HepG2 (cell line): ENCODE measurements around the gene FBXO28. TPM values are rescaled to one million over a fixed set of nuclear protein-coding genes. Genes with fewer than 3 reads are reported as not detected.

Experiments used
- ATAC-seq: fragments of 200-7000 bp; cut with Tn5 transposase; 3 replicates; pipeline ENCODE4 v1.9.1; 2020; ENCODE audit warnings: mild to moderate bottlenecking, moderate library complexity
- BruUV-seq: library from RNA; stranded (reverse); fragments of 400-500 nt; replicated peaks from 2 replicates; lab custom pipeline; 2021; lab: Mats Ljungman, UMichigan
- CTCF ChIA-PET: fragments of 300-600 bp; formaldehyde crosslinking; extraction: SDS; loops from one replicate; lab custom pipeline; 2021; ENCODE audit warnings: low total read pairs, inconsistent platforms, low intra/inter-chr PET ratio; lab: Yijun Ruan, JAX
- POLR2A ChIA-PET: fragments of 350-600 bp; sonication (Branson Sonifier 250); formaldehyde crosslinking; loops from one replicate; lab custom pipeline; 2020; ENCODE audit warnings: antibody characterized with exemption, inconsistent platforms; lab: Yijun Ruan, JAX
- DNase-seq: peaks from one replicate; pipeline ENCODE4 v3.0.0-alpha.2; 2015; ENCODE audit warnings: low spot score
- FAIRE-seq: peaks from 3 replicates; lab custom pipeline; 2011; peaks lifted over from hg19 to GRCh38; lab: Jason Lieb, UNC
- H2AFZ ChIP-seq: one replicate; pipeline ENCODE4 v1.6.1; 2011; ENCODE audit warnings: low read length, inconsistent platforms
- H3K27ac ChIP-seq: fragments of 300-600 bp; 3 replicates; pipeline ENCODE4 v1.8.0; 2011; ENCODE audit warnings: mixed run types, mild to moderate bottlenecking, mixed read lengths, low read length, inconsistent platforms; ENCODE audit not compliant: insufficient read depth; ENCODE audit errors: extremely low read length
- H3K27me3 ChIP-seq, 2 experiments: fragments of 200-600 bp in 1 of 2; 2 replicates in 1 of 2; 3 replicates in 1 of 2; pipeline versions ENCODE4 v1.6.0 to v1.8.0; 2011; ENCODE audit warnings: low read length in 2 of 2, mild to moderate bottlenecking in 2 of 2, moderate library complexity in 2 of 2, inconsistent platforms in 1 of 2; ENCODE audit not compliant: insufficient read depth in 2 of 2, control insufficient read depth in 1 of 2
- H3K36me3 ChIP-seq, 2 experiments: fragments of 200-600 bp in 1 of 2; replicated peaks in 1 of 2; 2 replicates in 1 of 2; 3 replicates in 1 of 2; pipeline versions ENCODE4 v1.5.1 to v1.8.0; 2011; ENCODE audit warnings: low read length in 2 of 2, inconsistent platforms in 1 of 2; ENCODE audit not compliant: insufficient read depth in 2 of 2, control insufficient read depth in 1 of 2
- H3K4me1 ChIP-seq: 2 replicates; pipeline ENCODE4 v1.5.1; 2012; ENCODE audit warnings: low read length, inconsistent platforms; ENCODE audit not compliant: insufficient read depth
- H3K4me2 ChIP-seq: 2 replicates; pipeline ENCODE4 v1.6.0; 2011; ENCODE audit warnings: low read depth, low read length, inconsistent platforms
- H3K4me3 ChIP-seq, 3 experiments: fragments of 200-600 bp in 1 of 3; sonication (generic), shearing (Covaris generic) in 1 of 3; replicated peaks in 1 of 3; 2 replicates each; pipeline ENCODE4 v1.5.1; 2011 to 2016; ENCODE audit warnings: low read length in 3 of 3, inconsistent platforms in 2 of 3, low read depth in 2 of 3, mild to moderate bottlenecking in 2 of 3, control low read depth in 1 of 3, mixed read lengths in 1 of 3; ENCODE audit not compliant: insufficient read depth in 1 of 3
- H3K79me2 ChIP-seq: one replicate; pipeline ENCODE4 v1.6.1; 2011; ENCODE audit warnings: low read length, inconsistent platforms; ENCODE audit not compliant: insufficient read depth
- H3K9ac ChIP-seq: 2 replicates; pipeline ENCODE4 v1.6.0; 2011; ENCODE audit warnings: mild to moderate bottlenecking, low read depth, low read length, inconsistent platforms; ENCODE audit not compliant: insufficient read depth
- H3K9me3 ChIP-seq: 2 replicates; pipeline ENCODE4 v1.5.1; 2012; ENCODE audit warnings: mild to moderate bottlenecking, low read length
- H4K20me1 ChIP-seq: 2 replicates; pipeline ENCODE4 v1.6.0; 2011; ENCODE audit warnings: inconsistent platforms, mild to moderate bottlenecking, low read length, moderate library complexity; ENCODE audit not compliant: insufficient read depth
- HNRNPL ChIP-seq: fragments of 200-400 bp; formaldehyde crosslinking; IDR thresholded peaks from 2 replicates; pipeline ENCODE4 v1.6.1; 2017; ENCODE audit warnings: mild to moderate bottlenecking, low read depth, low read length
- HOXA7 ChIP-seq: sonication (generic); formaldehyde crosslinking; IDR thresholded peaks from 2 replicates; pipeline ENCODE4 v1.8.1; 2022; ENCODE audit warnings: mild to moderate bottlenecking, missing genetic modification reagents, moderate library complexity
- NFIC ChIP-seq: IDR thresholded peaks from 2 replicates; pipeline ENCODE4 v1.6.1; 2012; ENCODE audit warnings: mild to moderate bottlenecking, low read length, inconsistent platforms
- SMYD3 ChIP-seq: sonication (generic); formaldehyde crosslinking; IDR thresholded peaks from 2 replicates; pipeline ENCODE4 v1.8.1; 2023; ENCODE audit warnings: mild to moderate bottlenecking, missing genetic modification reagents
- SRSF9 ChIP-seq: fragments of 200-400 bp; formaldehyde crosslinking; IDR thresholded peaks from 2 replicates; pipeline ENCODE4 v1.6.1; 2018; ENCODE audit warnings: borderline replicate concordance, mild to moderate bottlenecking, low read depth, low read length; ENCODE audit not compliant: insufficient read depth, poor library complexity, severe bottlenecking
- ZNF34 ChIP-seq: sonication (generic); formaldehyde crosslinking; IDR thresholded peaks from 2 replicates; pipeline ENCODE4 v1.4.0; 2020; ENCODE audit warnings: mild to moderate bottlenecking, missing genetic modification reagents, borderline replicate concordance
- ZSCAN21 ChIP-seq: sonication (generic); formaldehyde crosslinking; IDR thresholded peaks from 2 replicates; pipeline ENCODE4 v1.8.0; 2022; ENCODE audit warnings: mild to moderate bottlenecking, missing genetic modification reagents, moderate library complexity, borderline replicate concordance
- WGBS: methylation state at CpG from one replicate; pipeline ENCODE4 v1.1.6; 2017; ENCODE audit warnings: low lambda C conversion rate; 5-methylcytosine and 5-hydroxymethylcytosine counted together
- in situ Hi-C: cut with HindIII; loops from 2 replicates; pipeline ENCODE4 v1.10.0; 2017; ENCODE audit warnings: low pct_unique_long_range_greater_than_20kb; ENCODE audit not compliant: extremely low pct_ligation_motif_present
- intact Hi-C: fragments of 100-400 bp; cut with micrococcal nuclease; formaldehyde crosslinking; loops from one replicate; pipeline ENCODE4 v1.10.0; 2022; ENCODE audit not compliant: unreplicated experiment
- polyA plus RNA-seq, 8 experiments: library from polyadenylated mRNA; depleted of rRNA in 3 of 8; stranded (reverse) in 7 of 8; unstranded in 1 of 8; fragments of >200 nt; fragmentation: Illumina TruSeq in 4 of 8; extraction: Trizol in 4 of 8; gene quantifications; 2 replicates each; pipeline versions ENCODE4 v1.2.1 to v1.2.3, GENCODE V29; 2011 to 2016; ENCODE audit warnings: low read depth in 4 of 8, missing spikeins in 1 of 8, mixed read lengths in 1 of 8; ENCODE audit not compliant: insufficient read depth in 1 of 8
- total RNA-seq, 5 experiments: library from RNA; depleted of rRNA; stranded (reverse); fragments of >200 nt; fragmentation: Illumina TruSeq; extraction: Trizol; gene quantifications; 2 replicates each; pipeline ENCODE4 v1.2.3, GENCODE V29; 2016; ENCODE audit warnings: low read depth in 1 of 5
- TF ChIP-seq, protein P1 (sequence below): sonication (generic); formaldehyde crosslinking; IDR thresholded peaks from 2 replicates; pipeline ENCODE4 v1.8.1; 2023; ENCODE audit warnings: mild to moderate bottlenecking, missing genetic modification reagents
- TF ChIP-seq, protein P2 (sequence below): fragments of 450-650 bp; IDR thresholded peaks from 2 replicates; pipeline ENCODE4 v1.6.1; 2017

Gene FBXO28
- total and polyA plus RNA-seq, 2 of the 13 experiments (the other 11 are each of a cell fraction or from before 2014, with no cell fraction given) = 8.5 to 29.1 TPM

DNA sequence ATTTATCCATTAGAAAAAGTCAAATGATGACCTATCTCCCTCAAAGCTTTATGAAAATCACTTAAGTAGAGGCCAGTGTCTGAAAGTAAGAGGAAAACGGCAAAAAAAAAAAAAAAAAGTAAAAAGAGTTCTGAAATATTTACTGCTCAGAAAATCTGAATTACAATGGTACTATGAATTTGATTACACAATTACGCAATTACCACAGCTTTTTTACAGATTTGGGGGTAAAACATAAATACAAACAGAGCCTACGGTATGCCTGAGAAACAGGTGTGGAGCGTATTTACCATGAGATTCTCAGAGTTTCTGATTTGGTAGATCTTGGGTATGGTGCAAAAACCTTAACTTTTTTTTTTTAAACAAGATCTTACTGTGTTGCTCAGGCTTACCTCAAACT is 15.9 kb upstream of the FBXO28 start:
- POLR2A ChIA-PET = no interaction called here
- no peaks in the 10 kb centered on the region for H3K36me3 ChIP-seq
- no peak overlapping the region for H3K9ac ChIP-seq
- H3K27me3 ChIP-seq = peaks cover 0 to 2% of the 10 kb centered on the region in 2 experiments; a peak in 2 of 5 replicates
- ATAC-seq (no peak), DNase-seq (no peak), FAIRE-seq (no peak)
- intact Hi-C loops (no loop called here), in situ Hi-C loops (no loop called here)
- H3K4me2 ChIP-seq = no peak overlapping the region
- no peak overlapping the region for H3K27ac ChIP-seq
- no peak for TF ChIP-seq NFIC
- TF ChIP-seq SMYD3 (CRISPR knock-in tag) = no peak
- TF ChIP-seq, protein P1, sequence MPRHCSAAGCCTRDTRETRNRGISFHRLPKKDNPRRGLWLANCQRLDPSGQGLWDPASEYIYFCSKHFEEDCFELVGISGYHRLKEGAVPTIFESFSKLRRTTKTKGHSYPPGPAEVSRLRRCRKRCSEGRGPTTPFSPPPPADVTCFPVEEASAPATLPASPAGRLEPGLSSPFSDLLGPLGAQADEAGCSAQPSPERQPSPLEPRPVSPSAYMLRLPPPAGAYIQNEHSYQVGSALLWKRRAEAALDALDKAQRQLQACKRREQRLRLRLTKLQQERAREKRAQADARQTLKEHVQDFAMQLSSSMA (CRISPR knock-in tag) = no peak
- no peak for TF ChIP-seq SRSF9
- no peak for TF ChIP-seq ZSCAN21 (CRISPR knock-in tag)
- no peak for TF ChIP-seq ZNF34 (CRISPR knock-in tag)
- TF ChIP-seq HOXA7 (CRISPR knock-in tag) = no peak
- TF ChIP-seq, protein P2, sequence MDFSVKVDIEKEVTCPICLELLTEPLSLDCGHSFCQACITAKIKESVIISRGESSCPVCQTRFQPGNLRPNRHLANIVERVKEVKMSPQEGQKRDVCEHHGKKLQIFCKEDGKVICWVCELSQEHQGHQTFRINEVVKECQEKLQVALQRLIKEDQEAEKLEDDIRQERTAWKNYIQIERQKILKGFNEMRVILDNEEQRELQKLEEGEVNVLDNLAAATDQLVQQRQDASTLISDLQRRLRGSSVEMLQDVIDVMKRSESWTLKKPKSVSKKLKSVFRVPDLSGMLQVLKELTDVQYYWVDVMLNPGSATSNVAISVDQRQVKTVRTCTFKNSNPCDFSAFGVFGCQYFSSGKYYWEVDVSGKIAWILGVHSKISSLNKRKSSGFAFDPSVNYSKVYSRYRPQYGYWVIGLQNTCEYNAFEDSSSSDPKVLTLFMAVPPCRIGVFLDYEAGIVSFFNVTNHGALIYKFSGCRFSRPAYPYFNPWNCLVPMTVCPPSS = no peak
- no peak for TF ChIP-seq HNRNPL
- no peaks in the 10 kb centered on the region for H3K79me2 ChIP-seq
- no TSS peak for BruUV-seq
- H3K4me1 ChIP-seq = no peaks in the 10 kb centered on the region
- WGBS = 47% methylated on average over 4 of the region's 4 CpGs
- CTCF ChIA-PET = no interaction called here
- no peaks in the 10 kb centered on the region for H3K9me3 ChIP-seq
- no peak overlapping the region for H2AFZ ChIP-seq
- no peaks in the 10 kb centered on the region for H4K20me1 ChIP-seq
- H3K4me3 ChIP-seq = no peak overlapping the region
